ENCODE measurements around the gene JOSD1. TPM values are rescaled to one million over a fixed set of nuclear protein-coding genes. Genes with fewer than 3 reads are reported as not detected.
A peak's percentile ranks its signal among the peaks of the same experiment; 100 is the strongest.

Gene JOSD1
- total RNA-seq, 1 donor from 2014 or later, result 60.1 TPM

- no peak for DNase-seq (ENCODE audit: low read depth)
Observed at GRCh38 chr22:38712486-38713207, 11.9 kb upstream of the JOSD1 start.

GRCh38 chr22:38710866-38711265 is 10.1 kb upstream of the JOSD1 start:
- no peak for DNase-seq (ENCODE audit: low read depth)

GRCh38 chr22:38710351-38710750 is 9.6 kb upstream of the JOSD1 start:
- no peak for DNase-seq (ENCODE audit: low read depth)

- DNase-seq (ENCODE audit: low read depth), result no peak
Observed at GRCh38 chr22:38709306-38709705, 8.6 kb upstream of the JOSD1 start.

- no peak for DNase-seq (ENCODE audit: low read depth)
Observed at GRCh38 chr22:38707984-38708383, 7.2 kb upstream of the JOSD1 start.

- DNase-seq (ENCODE audit: low read depth), result peak; percentile 85
Observed at GRCh38 chr22:38707346-38707745, 6.6 kb upstream of the JOSD1 start.

- DNase-seq (ENCODE audit: low read depth), result peak; percentile 38
Observed at GRCh38 chr22:38706901-38707195, 6.1 kb upstream of the JOSD1 start.

GRCh38 chr22:38706101-38706900 is 5.6 kb upstream of the JOSD1 start:
- no peak for DNase-seq (ENCODE audit: low read depth)

- DNase-seq (ENCODE audit: low read depth), result peak; percentile 100
Observed at GRCh38 chr22:38705235-38706100, 4.7 kb upstream of the JOSD1 start, which contains the start of gene GTPBP1. TSS of gene GTPBP1 (plus strand) at chr22:38705944. CDS start at chr22:38705956, 12 bp downstream.

GRCh38 chr22:38704654-38705234 is 4.0 kb upstream of the JOSD1 start:
- DNase-seq (ENCODE audit: low read depth), result no peak

- no peak for DNase-seq (ENCODE audit: low read depth)
Observed at GRCh38 chr22:38700270-38700788, 414 bp downstream of the JOSD1 start.

- peak; percentile 51 for DNase-seq (ENCODE audit: low read depth)
Observed at GRCh38 chr22:38699784-38700183, 959 bp downstream of the JOSD1 start.

- no peak for DNase-seq (ENCODE audit: low read depth)
Observed at GRCh38 chr22:38699143-38699542, 1.6 kb downstream of the JOSD1 start.

- DNase-seq (ENCODE audit: low read depth), result no peak
Observed at GRCh38 chr22:38698407-38699094, 2.2 kb downstream of the JOSD1 start.

- DNase-seq (ENCODE audit: low read depth), result no peak
Observed at GRCh38 chr22:38697425-38698089, 3.2 kb downstream of the JOSD1 start.

GRCh38 chr22:38696606-38697424 is 3.9 kb downstream of the JOSD1 start:
- peak; percentile 87 for DNase-seq (ENCODE audit: low read depth)

- DNase-seq (ENCODE audit: low read depth), result peak; percentile 49
Observed at GRCh38 chr22:38694940-38695339, 5.8 kb downstream of the JOSD1 start.

- DNase-seq (ENCODE audit: low read depth), result no peak
Observed at GRCh38 chr22:38694049-38694448, 6.7 kb downstream of the JOSD1 start.

GRCh38 chr22:38689651-38690050 is 11.1 kb downstream of the JOSD1 start:
- DNase-seq (ENCODE audit: low read depth), result peak; percentile 45

GRCh38 chr22:38685761-38686160 is 15.0 kb downstream of the JOSD1 start:
- DNase-seq (ENCODE audit: low read depth), result no peak
